Aorta (tissue), 5 donors: ENCODE measurements around the gene SYT7. TPM values are rescaled to one million over a fixed set of nuclear protein-coding genes. Genes with fewer than 3 reads are reported as not detected.

Experiments
- ATAC-seq: fragments of 200-7000 bp; cut with Tn5 transposase; one replicate; pipeline ENCODE4 v1.9.1; 2022; ENCODE audit warnings: moderate library complexity; ENCODE audit not compliant: low FRiP score
- DNase-seq, 2 donors: peaks; one replicate each; pipeline ENCODE4 v3.0.0-alpha.2; 2020
- H3K27ac ChIP-seq, 2 donors: one replicate each; pipeline ENCODE4 v1.5.1; 2013; ENCODE audit warnings: low read length in 2 of 2, mild to moderate bottlenecking in 2 of 2, moderate library complexity in 2 of 2, control low read depth in 1 of 2, inconsistent platforms in 1 of 2, low read depth in 1 of 2
- H3K27me3 ChIP-seq, 2 donors: one replicate each; pipeline ENCODE4 v1.6.1; 2013; ENCODE audit warnings: control low read depth in 1 of 2, low read length in 1 of 2, mild to moderate bottlenecking in 1 of 2, moderate library complexity in 1 of 2; ENCODE audit not compliant: insufficient read depth in 2 of 2, control insufficient read depth in 1 of 2
- H3K36me3 ChIP-seq, 2 donors: one replicate each; pipeline ENCODE4 v1.6.1; 2013; ENCODE audit warnings: control low read depth in 1 of 2, low read length in 1 of 2, mild to moderate bottlenecking in 1 of 2; ENCODE audit not compliant: insufficient read depth in 2 of 2, control insufficient read depth in 1 of 2
- H3K4me1 ChIP-seq, 2 donors: one replicate each; pipeline ENCODE4 v1.6.1; 2013; ENCODE audit warnings: low read length in 2 of 2, control low read depth in 1 of 2, mild to moderate bottlenecking in 1 of 2, moderate library complexity in 1 of 2; ENCODE audit not compliant: insufficient read depth in 2 of 2, control insufficient read depth in 1 of 2
- H3K4me3 ChIP-seq, 2 donors: one replicate each; pipeline ENCODE4 v1.5.1; 2013; ENCODE audit warnings: low read length in 2 of 2, control low read depth in 1 of 2, mild to moderate bottlenecking in 1 of 2
- H3K9me3 ChIP-seq: one replicate; pipeline ENCODE4 v1.6.1; 2013; ENCODE audit warnings: mild to moderate bottlenecking, low read length; ENCODE audit not compliant: control insufficient read depth
- WGBS, 2 donors: extraction: QIAGEN DNeasy Blood & Tissue Kit; methylation state at CpG; one replicate each; pipeline ENCODE4 v1.1.7; 2013; 5-methylcytosine and 5-hydroxymethylcytosine counted together
- intact Hi-C, 2 donors: fragments of 100-400 bp; cut with DNase I; formaldehyde crosslinking; loops; one replicate each; pipeline versions ENCODE4 v1.14.2 to v1.15.0; 2022
- polyA plus RNA-seq, 2 donors: library from polyadenylated mRNA; stranded (reverse); fragments of 200-250 nt; gene quantifications; one replicate each; pipeline ENCODE4 v1.2.3, GENCODE V29; 2013
- total RNA-seq, 2 donors: library from RNA; stranded (reverse); fragmentation: NEBNext Ultra II Directional; extraction: Animal tissue kit (Norgen Biotek cat#: 25700); gene quantifications; one replicate each; pipeline ENCODE4 v1.2.1, GENCODE V29; 2021
- donor health status: healthy with polysubstance abuse.
- donor health status: Bipolar disorder and iron deficiency.
- donor health status: DM: no; HTN: no; CAD: no.
- donor health status: DM: no; HTN: no; CAD: no.
- donor health status: DM: yes; HTN: yes; CAD: no.

Gene SYT7
- total and polyA plus RNA-seq, 4 donors = 0.20 to 2.3 (median 0.94) TPM

- Histone ChIP-seq H3K9me3 (no peaks in the 10 kb centered on the region), H3K36me3 (no peaks in the 10 kb centered on the region), H3K4me3 (no peak overlapping the region), H3K27me3 (no peaks in the 10 kb centered on the region), H3K4me1 (no peaks in the 10 kb centered on the region), H3K27ac (no peak overlapping the region)
- intact Hi-C loops = loop anchor here in 1 of 2 donors (10.0 kb wide), 1 partner anchor 112 kb away; no protein-coding TSS in a partner anchor
- no peak for DNase-seq
- ATAC-seq = no peak
- WGBS, 2 donors = 71 to 75% methylated on average over 4 of the region's 4 CpGs
Observed at GRCh38 chr11:61512435-61512834, 68.4 kb downstream of the SYT7 start.

GRCh38 chr11:61511383-61511782 lies 69.5 kb downstream of the SYT7 start:
- no peak overlapping the region for H3K27ac ChIP-seq
- DNase-seq (no peak), ATAC-seq (no peak)
- WGBS, 2 donors = 74 to 77% methylated on average over 3 of the region's 3 CpGs
- H3K27me3 ChIP-seq = no peaks in the 10 kb centered on the region
- H3K9me3 ChIP-seq = no peaks in the 10 kb centered on the region
- no peaks in the 10 kb centered on the region for H3K4me1 ChIP-seq
- intact Hi-C loops = loop anchor here in 1 of 2 donors (10.0 kb wide), 1 partner anchor 113 kb away; no protein-coding TSS in a partner anchor
- no peak overlapping the region for H3K4me3 ChIP-seq
- no peaks in the 10 kb centered on the region for H3K36me3 ChIP-seq

DNA sequence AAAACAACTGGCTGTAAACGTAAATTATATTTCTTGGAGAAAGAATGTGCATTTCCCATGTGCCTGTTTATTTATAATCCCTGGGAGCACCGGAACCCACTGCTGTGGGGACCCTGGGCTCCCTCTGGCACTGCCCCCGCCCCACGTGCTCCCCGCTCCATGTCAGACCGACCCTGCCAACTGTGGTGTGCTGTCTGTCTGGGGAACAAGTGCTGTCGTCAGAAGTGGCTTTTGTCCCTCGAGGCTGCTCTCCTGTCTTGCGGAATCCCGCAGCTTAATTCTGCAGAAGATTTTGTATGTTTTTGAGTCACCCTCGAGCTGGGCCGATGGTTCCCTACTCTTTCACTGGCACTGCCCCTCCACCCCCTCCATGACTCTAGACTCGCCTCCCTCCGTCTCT lies 69.9 kb downstream of the SYT7 start:
- 41 to 61% methylated on average over 14 of the region's 14 CpGs for WGBS, 2 donors
- H3K36me3 ChIP-seq = no peaks in the 10 kb centered on the region
- intact Hi-C loops = loop anchor here in 1 of 2 donors (10.0 kb wide), 1 partner anchor 114 kb away; no protein-coding TSS in a partner anchor
- H3K4me1 ChIP-seq = no peaks in the 10 kb centered on the region
- no peak overlapping the region for H3K27ac ChIP-seq
- DNase-seq (no peak), ATAC-seq (peak; percentile 58)
- H3K4me3 ChIP-seq = no peak overlapping the region
- no peaks in the 10 kb centered on the region for H3K9me3 ChIP-seq
- no peaks in the 10 kb centered on the region for H3K27me3 ChIP-seq

GRCh38 chr11:61510166-61510919 lies 70.5 kb downstream of the SYT7 start:
- WGBS, 2 donors = 64 to 73% methylated on average over 16 of the region's 16 CpGs
- DNase-seq (no peak), ATAC-seq (peak; percentile 60)
- no peaks in the 10 kb centered on the region for H3K36me3 ChIP-seq
- intact Hi-C loops = loop anchor here in 1 of 2 donors (10.0 kb wide), 1 partner anchor 114 kb away; no protein-coding TSS in a partner anchor
- no peaks in the 10 kb centered on the region for H3K4me1 ChIP-seq
- no peaks in the 10 kb centered on the region for H3K9me3 ChIP-seq
- H3K27me3 ChIP-seq = no peaks in the 10 kb centered on the region
- no peak overlapping the region for H3K4me3 ChIP-seq
- no peak overlapping the region for H3K27ac ChIP-seq

DNA sequence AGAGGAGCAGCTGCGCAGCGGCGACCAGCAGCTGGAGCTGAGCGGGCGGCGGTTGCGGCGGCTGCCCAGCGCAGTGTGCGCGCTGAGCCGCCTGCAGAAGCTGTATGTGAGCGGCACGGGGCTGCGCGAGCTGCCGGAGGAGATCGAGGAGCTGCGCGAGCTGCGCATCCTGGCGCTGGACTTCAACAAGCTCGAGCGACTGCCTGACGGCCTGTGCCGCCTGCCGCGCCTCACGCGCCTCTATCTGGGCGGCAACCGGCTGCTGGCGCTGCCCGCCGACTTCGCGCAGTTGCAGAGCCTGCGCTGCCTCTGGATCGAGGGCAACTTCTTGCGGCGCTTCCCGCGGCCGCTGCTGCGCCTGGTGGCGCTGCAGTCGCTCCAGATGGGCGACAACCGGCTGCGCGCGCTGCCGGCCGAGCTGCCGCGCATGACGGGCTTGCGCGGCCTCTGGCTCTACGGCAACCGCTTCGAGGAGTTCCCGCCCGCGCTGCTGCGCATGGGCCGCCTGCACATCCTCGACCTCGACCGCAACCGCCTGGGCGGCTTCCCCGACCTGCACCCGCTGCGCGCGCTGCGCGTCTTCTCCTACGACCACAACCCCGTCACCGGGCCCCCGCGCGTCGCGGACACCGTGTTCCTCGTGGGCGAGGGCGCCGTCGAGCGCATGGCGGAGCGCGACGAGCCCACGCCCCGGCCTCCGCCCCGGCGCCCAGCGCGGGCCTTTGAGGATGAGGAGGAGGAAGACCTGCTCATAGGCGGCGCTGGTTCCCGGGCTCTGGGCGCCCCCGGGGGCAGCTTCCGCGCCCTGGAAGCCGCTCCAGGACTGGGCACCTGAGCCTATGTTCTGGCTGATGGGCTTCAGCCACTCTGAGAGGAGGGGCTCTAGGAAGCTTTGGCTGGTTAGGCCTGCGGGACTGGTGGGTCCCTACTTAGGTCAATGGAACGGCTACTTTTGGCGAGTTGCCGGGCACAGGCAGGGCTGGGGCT lies 71.5 kb downstream of the SYT7 start:
- intact Hi-C loops = loop anchor here in 1 of 2 donors (10.0 kb wide), 1 partner anchor 115 kb away; no protein-coding TSS in a partner anchor
- peak; percentile 75 to 87 for DNase-seq
- no peak overlapping the region for H3K27ac ChIP-seq
- 6% methylated on average over 113 to 117 of the region's 117 CpGs for WGBS, 2 donors
- peak; percentile 70 for ATAC-seq
- H3K4me1 ChIP-seq = no peaks in the 10 kb centered on the region
- H3K36me3 ChIP-seq = no peaks in the 10 kb centered on the region
- no peak overlapping the region for H3K4me3 ChIP-seq
- H3K27me3 ChIP-seq = no peaks in the 10 kb centered on the region
- no peaks in the 10 kb centered on the region for H3K9me3 ChIP-seq

DNA sequence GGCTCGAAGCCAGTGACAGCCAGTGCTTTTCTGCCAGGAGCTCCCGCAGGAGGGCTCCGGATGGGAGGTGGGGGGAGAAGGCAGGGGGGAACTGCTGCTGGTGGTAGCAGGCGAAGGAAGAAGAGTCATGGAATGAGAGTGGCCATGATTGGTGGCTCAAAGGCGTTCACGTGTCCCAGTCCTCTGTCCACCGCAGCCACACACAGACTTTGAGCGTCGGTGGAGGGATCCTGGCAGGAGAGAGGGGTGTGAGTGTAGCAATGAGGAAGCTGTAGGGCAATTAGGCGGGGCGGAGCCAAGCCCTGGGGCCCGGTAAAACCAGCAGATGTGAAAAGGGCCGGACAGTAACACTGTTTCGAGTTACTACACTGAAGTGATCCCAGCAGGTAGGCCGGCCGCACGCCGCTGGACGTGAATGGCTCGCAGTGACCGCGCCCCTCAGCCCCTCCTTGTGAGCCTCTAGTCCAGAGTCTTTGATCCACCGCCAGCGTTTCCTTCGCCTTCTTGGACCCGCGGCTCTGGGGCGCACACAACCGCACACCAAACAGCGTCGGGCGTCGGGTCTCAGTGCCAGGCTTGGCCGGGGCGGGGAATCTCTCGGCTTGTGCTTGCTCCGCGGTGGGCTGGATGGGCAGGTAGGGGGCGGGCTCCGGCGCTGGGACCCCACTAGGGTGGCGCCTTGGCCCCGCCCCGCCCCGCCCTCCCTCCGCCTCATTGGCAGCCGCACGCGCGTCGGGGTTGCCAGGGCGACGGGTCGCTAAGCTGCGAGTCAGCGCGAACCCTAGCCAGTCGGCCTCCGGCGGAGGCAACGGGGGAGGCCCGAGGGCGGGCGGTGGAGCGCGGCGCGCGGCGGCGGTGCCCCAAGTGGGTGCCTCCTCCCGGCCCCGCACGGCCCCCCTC lies 72.7 kb downstream of the SYT7 start, which contains the start of gene LRRC10B:
LRRC10B (plus strand) TSS at position 788 of the 900 bp plus-strand sequence. CDS start 250 bp downstream, outside the sequence.
- 2 to 3% methylated on average over 52 to 74 of the region's 74 CpGs for WGBS, 2 donors

GRCh38 chr11:61507012-61507768 lies 73.7 kb downstream of the SYT7 start:
- Histone ChIP-seq H3K4me1 (no peaks in the 10 kb centered on the region), H3K27me3 (no peaks in the 10 kb centered on the region), H3K9me3 (no peaks in the 10 kb centered on the region), H3K36me3 (no peaks in the 10 kb centered on the region), H3K4me3 (no peak overlapping the region), H3K27ac (no peak overlapping the region)
- no peak for DNase-seq
- ATAC-seq = no peak
- intact Hi-C loops = no loop called here
- 60 to 62% methylated on average over 14 of the region's 14 CpGs for WGBS, 2 donors

More for the DNA sequence above, 72.7 kb downstream of the SYT7 start, which contains the start of gene LRRC10B:
- DNase-seq = peak in 1 of 2 donors; percentile 83
- Histone ChIP-seq H3K27ac (no peak within 1 kb of the TSS), H3K4me1 (no peaks in the 10 kb centered on the region), H3K27me3 (no peaks in the 10 kb centered on the region), H3K9me3 (no peaks in the 10 kb centered on the region), H3K4me3 (no peak within 1 kb of the TSS), H3K36me3 (no peaks in the 10 kb centered on the region)
- intact Hi-C loops = no loop called here
- ATAC-seq = no peak
